Choroid plexus epithelial cell (primary cell): ENCODE data around the gene CEP68.
A peak's percentile ranks its signal among the peaks of the same experiment; 100 is the strongest.

Experiments used
- DNase-seq: peaks from one replicate; pipeline ENCODE4 v3.0.0-alpha.2; 2010; ENCODE audit warnings: low read depth
- H3K4me3 ChIP-seq: 2 replicates; pipeline ENCODE4 v1.5.1; 2011; ENCODE audit warnings: low read depth, mild to moderate bottlenecking, control low read depth, low read length, moderate library complexity
- TF ChIP-seq, protein P1 (sequence below): conservative IDR thresholded peaks from 2 replicates; pipeline ENCODE4 v1.5.1; 2011; ENCODE audit warnings: low read depth, mild to moderate bottlenecking, control low read depth, inconsistent platforms, low read length, moderate library complexity

The CEP68 gene

DNA sequence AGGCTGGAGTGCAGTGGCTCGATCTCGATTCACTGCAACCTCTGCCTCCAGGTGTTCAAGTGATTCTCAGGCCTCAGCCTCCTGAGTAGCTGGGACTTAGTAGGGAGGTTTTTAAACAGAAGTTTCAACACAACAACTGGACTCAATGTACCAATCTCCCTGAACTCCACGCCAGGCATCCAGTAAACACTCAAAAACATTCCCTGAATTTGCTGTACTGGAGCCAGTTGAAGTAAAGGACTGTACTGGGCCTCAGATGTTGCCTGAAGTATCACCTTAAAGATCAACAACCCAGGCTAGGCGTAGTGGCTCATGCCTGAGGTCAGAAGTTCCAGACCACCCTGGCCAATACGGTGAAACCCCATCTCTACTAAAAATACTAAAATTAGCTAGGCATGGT lies 51.3 kb downstream of the CEP68 start:
- H3K4me3 ChIP-seq = no peak overlapping the region
- DNase-seq = peak; percentile 18
- TF ChIP-seq, protein P1, sequence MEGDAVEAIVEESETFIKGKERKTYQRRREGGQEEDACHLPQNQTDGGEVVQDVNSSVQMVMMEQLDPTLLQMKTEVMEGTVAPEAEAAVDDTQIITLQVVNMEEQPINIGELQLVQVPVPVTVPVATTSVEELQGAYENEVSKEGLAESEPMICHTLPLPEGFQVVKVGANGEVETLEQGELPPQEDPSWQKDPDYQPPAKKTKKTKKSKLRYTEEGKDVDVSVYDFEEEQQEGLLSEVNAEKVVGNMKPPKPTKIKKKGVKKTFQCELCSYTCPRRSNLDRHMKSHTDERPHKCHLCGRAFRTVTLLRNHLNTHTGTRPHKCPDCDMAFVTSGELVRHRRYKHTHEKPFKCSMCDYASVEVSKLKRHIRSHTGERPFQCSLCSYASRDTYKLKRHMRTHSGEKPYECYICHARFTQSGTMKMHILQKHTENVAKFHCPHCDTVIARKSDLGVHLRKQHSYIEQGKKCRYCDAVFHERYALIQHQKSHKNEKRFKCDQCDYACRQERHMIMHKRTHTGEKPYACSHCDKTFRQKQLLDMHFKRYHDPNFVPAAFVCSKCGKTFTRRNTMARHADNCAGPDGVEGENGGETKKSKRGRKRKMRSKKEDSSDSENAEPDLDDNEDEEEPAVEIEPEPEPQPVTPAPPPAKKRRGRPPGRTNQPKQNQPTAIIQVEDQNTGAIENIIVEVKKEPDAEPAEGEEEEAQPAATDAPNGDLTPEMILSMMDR = no peak

GRCh38 chr2:65108780-65109179 lies 52.6 kb downstream of the CEP68 start:
- TF ChIP-seq, protein P1 = no peak
- H3K4me3 ChIP-seq = no peak overlapping the region
- DNase-seq = no peak

GRCh38 chr2:65112633-65113032 lies 56.4 kb downstream of the CEP68 start:
- H3K4me3 ChIP-seq = no peak overlapping the region
- DNase-seq = no peak
- TF ChIP-seq, protein P1 = no peak

GRCh38 chr2:65113229-65113628 lies 57.0 kb downstream of the CEP68 start:
- H3K4me3 ChIP-seq = no peak overlapping the region
- TF ChIP-seq, protein P1 = no peak
- DNase-seq = no peak

DNA sequence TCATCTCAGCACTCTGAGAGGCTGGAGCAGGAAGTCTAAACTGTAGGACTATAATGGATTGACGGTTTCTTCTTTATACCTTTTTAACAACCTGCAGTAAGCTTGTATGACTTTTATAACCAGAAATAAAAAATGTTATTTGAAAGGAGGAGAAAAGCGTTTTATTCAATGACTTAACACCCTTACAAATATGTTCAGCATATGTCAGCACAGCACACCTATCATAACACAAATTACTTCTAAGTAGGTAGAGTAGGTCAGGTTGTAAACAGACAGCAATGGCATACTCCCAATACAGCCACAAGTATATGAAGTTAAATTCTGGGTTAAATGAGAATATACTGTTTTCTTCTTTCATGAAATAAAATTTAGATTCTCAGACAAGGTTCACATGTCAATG lies 57.6 kb downstream of the CEP68 start:
- TF ChIP-seq, protein P1 = no peak
- no peak overlapping the region for H3K4me3 ChIP-seq
- no peak for DNase-seq

DNA sequence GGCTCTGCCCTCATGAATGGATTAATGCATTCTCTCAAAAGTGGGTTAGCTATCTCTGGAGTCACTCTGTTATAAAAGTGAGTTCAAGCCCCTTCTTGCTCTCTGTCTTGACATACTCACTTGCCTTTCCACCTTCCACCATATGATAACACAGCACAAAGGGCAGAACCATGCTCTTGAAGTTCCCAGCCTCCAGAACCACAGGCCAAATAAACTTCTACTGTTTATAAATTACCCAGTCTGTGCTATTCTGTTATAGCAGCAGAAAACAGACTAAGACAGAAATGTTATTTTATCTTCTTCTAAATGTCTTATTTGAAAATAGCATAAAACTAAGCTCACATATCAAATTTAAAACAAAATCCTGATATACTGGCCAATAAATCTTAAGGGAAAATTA lies 58.7 kb downstream of the CEP68 start:
- DNase-seq = no peak
- TF ChIP-seq, protein P1 = no peak
- no peak overlapping the region for H3K4me3 ChIP-seq

DNA sequence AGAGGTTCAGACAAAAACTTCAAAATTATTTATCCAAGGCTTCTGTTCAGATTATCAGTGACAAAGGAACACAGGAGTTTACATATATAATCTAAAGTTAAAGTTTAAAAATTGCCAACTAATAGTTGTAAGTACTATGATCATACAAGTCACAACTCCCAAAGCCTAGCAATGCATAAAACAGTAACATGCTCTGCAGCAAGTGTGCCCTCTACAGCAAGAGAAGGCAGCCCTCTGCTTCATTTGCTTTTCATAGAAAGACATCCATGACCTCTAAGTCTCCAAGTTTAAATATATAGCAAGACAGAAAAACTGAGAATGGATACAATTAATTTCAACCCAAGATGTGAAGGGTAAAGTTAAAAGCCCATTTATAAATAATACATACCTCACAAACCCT lies 60.4 kb downstream of the CEP68 start:
- no peak overlapping the region for H3K4me3 ChIP-seq
- TF ChIP-seq, protein P1 = no peak
- no peak for DNase-seq
